ENCODE results near the gene NRXN3.

Gene NRXN3

GRCh38 chr14:78491048-78491447 lies 320.9 kb downstream of the NRXN3 start:
- DNase-seq (ENCODE audit: low spot score): no peak
- no peak for TF ChIP-seq CTCF (IDR thresholded peaks at IDR 0.05; ENCODE audit: extremely low read depth, missing control alignments)

GRCh38 chr14:78498062-78498595 lies 328.0 kb downstream of the NRXN3 start:
- DNase-seq (ENCODE audit: low spot score): no peak

GRCh38 chr14:78501909-78502308 lies 331.7 kb downstream of the NRXN3 start:
- TF ChIP-seq CTCF (IDR thresholded peaks at IDR 0.05; ENCODE audit: extremely low read depth, missing control alignments): no peak
- no peak for DNase-seq (ENCODE audit: low spot score)

More at GRCh38 chr14:78498062-78498595, 328.0 kb downstream of the NRXN3 start:
- no peak for TF ChIP-seq CTCF (IDR thresholded peaks at IDR 0.05; ENCODE audit: extremely low read depth, missing control alignments)

GRCh38 chr14:78508023-78508422 lies 337.9 kb downstream of the NRXN3 start:
- TF ChIP-seq CTCF (IDR thresholded peaks at IDR 0.05; ENCODE audit: extremely low read depth, missing control alignments): no peak
- DNase-seq (ENCODE audit: low spot score): no peak

- DNase-seq (ENCODE audit: low spot score): no peak
- TF ChIP-seq CTCF (IDR thresholded peaks at IDR 0.05; ENCODE audit: extremely low read depth, missing control alignments): no peak
Observed at GRCh38 chr14:78509516-78509915, 339.3 kb downstream of the NRXN3 start.

GRCh38 chr14:78512021-78512420 lies 341.8 kb downstream of the NRXN3 start:
- no peak for TF ChIP-seq CTCF (IDR thresholded peaks at IDR 0.05; ENCODE audit: extremely low read depth, missing control alignments)

GRCh38 chr14:78519863-78520262 lies 349.7 kb downstream of the NRXN3 start:
- no peak for TF ChIP-seq CTCF (IDR thresholded peaks at IDR 0.05; ENCODE audit: extremely low read depth, missing control alignments)
- peak; percentile 8 for DNase-seq (ENCODE audit: low spot score)

More at GRCh38 chr14:78512021-78512420, 341.8 kb downstream of the NRXN3 start:
- no peak for DNase-seq (ENCODE audit: low spot score)

All from GM20000 (cell line).